GM19351 (cell line): ENCODE results near the gene MAST4.

Experiments used
- ATAC-seq: cut with Tn5 transposase; IDR thresholded peaks from one replicate; pipeline ENCODE4 v1.9.1; 2021; ENCODE audit warnings: mild to moderate bottlenecking, moderate library complexity; ENCODE audit not compliant: unreplicated experiment

Gene MAST4

GRCh38 chr5:67195406-67196275 lies 599.4 kb downstream of the MAST4 start:
- ATAC-seq, result no peak

GRCh38 chr5:67196537-67197059 lies 600.4 kb downstream of the MAST4 start, which contains the start of gene CD180:
Gene CD180, minus strand, starts transcription at chr5:67196799. Its CDS starts 158 bp downstream, at chr5:67196641.
- ATAC-seq, result no peak

GRCh38 chr5:67197536-67197935 lies 601.3 kb downstream of the MAST4 start:
- ATAC-seq, result no peak

- no peak for ATAC-seq
Observed at GRCh38 chr5:67198917-67199316, 602.7 kb downstream of the MAST4 start.

- ATAC-seq, result no peak
Observed at GRCh38 chr5:67199859-67200258, 603.7 kb downstream of the MAST4 start.

- ATAC-seq, result peak; percentile 36
Observed at GRCh38 chr5:67200809-67201562, 604.8 kb downstream of the MAST4 start.

GRCh38 chr5:67201897-67202549 lies 605.8 kb downstream of the MAST4 start:
- ATAC-seq, result peak; percentile 10

GRCh38 chr5:67202828-67203227 lies 606.6 kb downstream of the MAST4 start:
- ATAC-seq, result no peak

GRCh38 chr5:67203701-67204074 lies 607.5 kb downstream of the MAST4 start:
- ATAC-seq, result no peak

- no peak for ATAC-seq
Observed at GRCh38 chr5:67204821-67205220, 608.6 kb downstream of the MAST4 start.

- ATAC-seq, result no peak
Observed at GRCh38 chr5:67205981-67206380, 609.8 kb downstream of the MAST4 start.

- peak; percentile 28 for ATAC-seq
Observed at GRCh38 chr5:67206461-67206860, 610.3 kb downstream of the MAST4 start.

GRCh38 chr5:67206929-67207328 lies 610.7 kb downstream of the MAST4 start:
- peak; percentile 78 for ATAC-seq

- no peak for ATAC-seq
Observed at GRCh38 chr5:67208403-67208802, 612.2 kb downstream of the MAST4 start.

- peak; percentile 23 for ATAC-seq
Observed at GRCh38 chr5:67209141-67209771, 613.1 kb downstream of the MAST4 start.

- ATAC-seq, result no peak
Observed at GRCh38 chr5:67211926-67212325, 615.7 kb downstream of the MAST4 start.

- no peak for ATAC-seq
Observed at GRCh38 chr5:67214036-67214435, 617.8 kb downstream of the MAST4 start.

GRCh38 chr5:67214707-67215447 lies 618.7 kb downstream of the MAST4 start:
- ATAC-seq, result no peak

GRCh38 chr5:67215519-67216471 lies 619.6 kb downstream of the MAST4 start:
- ATAC-seq, result peak; percentile 100
